ENCODE results near the gene ASB1.

Gene ASB1

GRCh38 chr2:238444242-238444641 lies 17.5 kb downstream of the ASB1 start:
- no peak for DNase-seq (ENCODE audit: low read depth)
- no peak overlapping the region for H3K4me3 ChIP-seq (ENCODE audit: low read depth, low read length)
- TF ChIP-seq CTCF (IDR thresholded peaks at IDR 0.05; ENCODE audit: control insufficient read depth, extremely low read depth, insufficient read depth): no peak

GRCh38 chr2:238445409-238446190 lies 18.9 kb downstream of the ASB1 start:
- H3K4me3 ChIP-seq (ENCODE audit: low read depth, low read length): no peak overlapping the region
- DNase-seq (ENCODE audit: low read depth): no peak
- no peak for TF ChIP-seq CTCF (IDR thresholded peaks at IDR 0.05; ENCODE audit: control insufficient read depth, extremely low read depth, insufficient read depth)

GRCh38 chr2:238446371-238446770 lies 19.6 kb downstream of the ASB1 start:
- no peak for DNase-seq (ENCODE audit: low read depth)
- no peak overlapping the region for H3K4me3 ChIP-seq (ENCODE audit: low read depth, low read length)
- no peak for TF ChIP-seq CTCF (IDR thresholded peaks at IDR 0.05; ENCODE audit: control insufficient read depth, extremely low read depth, insufficient read depth)

- no peak overlapping the region for H3K4me3 ChIP-seq (ENCODE audit: low read depth, low read length)
- TF ChIP-seq CTCF (IDR thresholded peaks at IDR 0.05; ENCODE audit: control insufficient read depth, extremely low read depth, insufficient read depth): no peak
Observed at GRCh38 chr2:238448031-238448955, 21.6 kb downstream of the ASB1 start.

GRCh38 chr2:238449241-238449640 lies 22.5 kb downstream of the ASB1 start:
- DNase-seq (ENCODE audit: low read depth): no peak
- no peak for TF ChIP-seq CTCF (IDR thresholded peaks at IDR 0.05; ENCODE audit: control insufficient read depth, extremely low read depth, insufficient read depth)
- H3K4me3 ChIP-seq (ENCODE audit: low read depth, low read length): no peak overlapping the region

More at GRCh38 chr2:238448031-238448955, 21.6 kb downstream of the ASB1 start:
- no peak for DNase-seq (ENCODE audit: low read depth)

GRCh38 chr2:238449909-238450417 lies 23.2 kb downstream of the ASB1 start:
- DNase-seq (ENCODE audit: low read depth): no peak
- no peak overlapping the region for H3K4me3 ChIP-seq (ENCODE audit: low read depth, low read length)
- TF ChIP-seq CTCF (IDR thresholded peaks at IDR 0.05; ENCODE audit: control insufficient read depth, extremely low read depth, insufficient read depth): no peak
